Ectodermal cell (in vitro differentiated cells): ENCODE measurements around the gene MRPL20.
A peak's percentile ranks its signal among the peaks of the same experiment; 100 is the strongest.

ENCODE experiments used
- H3K27ac ChIP-seq: 2 replicates; pipeline ENCODE4 v1.7.0; 2013; ENCODE audit warnings: mild to moderate bottlenecking, low read depth, low read length; ENCODE audit not compliant: insufficient read depth, poor library complexity, severe bottlenecking
- H3K27me3 ChIP-seq: 2 replicates; pipeline ENCODE4 v1.7.0; 2013; ENCODE audit warnings: mild to moderate bottlenecking, low read length; ENCODE audit not compliant: insufficient read depth, control insufficient read depth, poor library complexity, severe bottlenecking
- H3K36me3 ChIP-seq: one replicate; pipeline ENCODE4 v1.7.0; 2013; ENCODE audit warnings: low read length; ENCODE audit not compliant: control insufficient read depth, insufficient read depth
- H3K4me1 ChIP-seq: one replicate; pipeline ENCODE4 v1.7.0; 2013; ENCODE audit warnings: low read length; ENCODE audit not compliant: control insufficient read depth, insufficient read depth
- H3K4me3 ChIP-seq: 2 replicates; pipeline ENCODE4 v1.7.0; 2013; ENCODE audit warnings: low read depth, low read length, control low read depth; ENCODE audit not compliant: insufficient read depth
- H3K9me3 ChIP-seq: 2 replicates; pipeline ENCODE4 v1.7.0; 2013; ENCODE audit warnings: mild to moderate bottlenecking, low read length, moderate library complexity; ENCODE audit not compliant: control insufficient read depth
- WGBS, 2 experiments: methylation state at CpG; one replicate each; pipeline ENCODE4 v1.1.7; 2013; ENCODE audit warnings: missing lambda C conversion rate in 2 of 2; 5-methylcytosine and 5-hydroxymethylcytosine counted together

MRPL20 gene

DNA sequence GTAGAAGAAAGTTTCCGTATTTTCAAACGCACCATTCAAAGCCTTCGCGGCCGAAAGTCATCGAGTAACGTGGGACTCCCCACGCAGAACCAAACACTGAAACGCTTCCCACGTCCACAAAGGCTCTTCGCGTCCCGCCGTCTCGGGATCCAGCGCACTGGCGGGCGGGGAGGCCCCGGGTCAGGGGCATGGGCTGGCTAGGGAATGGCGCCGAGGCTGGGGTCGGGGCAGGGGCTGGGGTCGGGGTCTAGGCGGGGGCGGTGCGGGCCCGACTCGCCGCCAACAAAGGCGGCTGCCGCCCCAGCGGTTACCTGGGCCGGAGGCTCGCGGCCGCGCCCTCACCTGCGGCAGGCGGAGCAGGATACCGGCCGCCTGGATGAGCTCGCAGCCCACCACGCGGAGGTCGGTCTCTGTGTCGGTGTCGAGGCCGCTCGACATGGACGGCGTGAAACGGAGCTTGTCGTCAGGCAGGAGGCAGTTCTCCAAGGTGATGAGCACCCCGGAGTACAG is 8.4 kb downstream of the MRPL20 start:
- Histone ChIP-seq H3K9me3 (no peaks in the 10 kb centered on the region), H3K27ac (peak overlapping the region; percentile 11), H3K4me3 (peak overlapping the region; percentile 100), H3K36me3 (peaks cover 25% of the 10 kb centered on the region), H3K4me1 (peaks cover 14% of the 10 kb centered on the region), H3K27me3 (no peaks in the 10 kb centered on the region)
- 1% methylated on average over 54 of the region's 54 CpGs for WGBS, 2 experiments

DNA sequence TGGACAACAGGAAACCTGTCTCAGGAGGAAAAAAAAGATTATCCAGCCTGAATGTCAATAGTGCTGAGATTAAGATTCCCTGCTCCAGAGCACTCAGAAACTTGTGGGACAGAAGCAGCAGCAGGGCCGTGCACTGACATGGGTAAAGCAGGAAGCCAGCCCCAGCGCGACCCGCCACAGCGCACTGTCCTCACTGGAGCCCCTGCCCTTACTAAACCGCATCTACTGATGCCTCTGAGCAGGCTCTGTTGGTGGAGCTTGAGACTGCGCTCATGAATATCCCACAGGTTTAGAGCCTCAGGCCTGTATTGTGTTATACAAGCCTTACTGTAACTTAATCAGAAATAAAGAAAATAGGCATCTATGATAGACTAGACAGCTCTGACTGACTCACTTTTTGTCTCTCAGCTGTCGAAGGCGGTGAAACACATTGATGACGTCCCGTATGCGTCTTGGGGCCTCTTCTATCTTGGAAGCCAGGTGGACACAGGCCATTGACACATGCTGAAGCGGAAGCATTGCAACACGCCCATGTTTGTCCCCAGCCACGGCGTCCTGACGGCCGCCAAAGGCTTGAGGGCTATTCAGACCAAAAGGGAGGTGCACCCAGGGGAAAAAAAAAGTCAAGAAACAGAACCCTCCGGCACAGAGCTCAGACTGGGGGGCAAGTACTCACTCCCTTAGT is 9.1 kb downstream of the MRPL20 start:
- no peaks in the 10 kb centered on the region for H3K27me3 ChIP-seq
- no peak overlapping the region for H3K27ac ChIP-seq
- H3K36me3 ChIP-seq, result peaks cover 28% of the 10 kb centered on the region
- peak overlapping the region; percentile 100 for H3K4me3 ChIP-seq
- peaks cover 14% of the 10 kb centered on the region for H3K4me1 ChIP-seq
- 74 to 79% methylated on average over 19 of the region's 19 CpGs for WGBS, 2 experiments
- no peaks in the 10 kb centered on the region for H3K9me3 ChIP-seq

DNA sequence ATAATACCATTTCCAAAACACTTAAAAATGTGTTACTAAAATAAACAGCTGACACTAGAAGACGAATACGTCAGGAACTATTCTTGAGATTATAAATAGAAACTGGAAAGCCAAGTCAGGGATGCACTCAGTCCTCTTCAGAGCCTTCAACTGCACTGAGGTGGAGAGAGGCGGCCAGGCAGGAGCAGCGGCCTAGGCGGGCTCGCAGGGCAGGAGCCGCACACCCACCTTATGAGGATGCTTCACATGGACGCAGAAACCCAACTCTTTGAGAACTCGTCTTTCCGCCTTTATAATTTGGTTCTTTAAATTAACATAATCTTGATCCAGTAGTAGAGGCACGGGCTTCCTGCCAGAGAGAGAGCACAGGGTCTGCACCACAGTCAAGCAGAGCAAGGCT is 11.9 kb downstream of the MRPL20 start:
- Histone ChIP-seq H3K9me3 (no peaks in the 10 kb centered on the region), H3K27me3 (no peaks in the 10 kb centered on the region), H3K4me1 (peaks cover 8% of the 10 kb centered on the region), H3K4me3 (no peak overlapping the region), H3K36me3 (peaks cover 56% of the 10 kb centered on the region), H3K27ac (no peak overlapping the region)
- WGBS, 2 experiments, result 96 to 97% methylated on average over 11 of the region's 11 CpGs

DNA sequence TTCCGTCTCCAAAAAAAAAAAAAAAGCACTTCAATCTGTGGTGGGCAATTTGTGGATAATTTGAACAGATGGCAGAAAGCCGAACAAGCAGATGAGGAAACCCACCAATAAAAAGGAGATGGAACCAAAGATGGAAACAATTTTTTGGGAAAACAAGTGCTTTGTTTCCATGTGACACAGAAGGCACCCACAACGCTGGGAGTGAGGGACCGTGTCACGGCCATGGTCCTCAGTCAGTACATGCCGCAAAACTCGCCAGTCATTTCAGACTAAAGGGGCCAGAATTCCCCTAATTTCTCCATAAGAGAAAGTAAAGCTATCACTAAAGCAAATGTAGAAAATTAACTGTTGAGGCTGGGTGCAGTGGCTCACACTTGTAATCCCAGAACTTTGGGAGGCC is 13.0 kb downstream of the MRPL20 start:
- H3K36me3 ChIP-seq, result peaks cover 63% of the 10 kb centered on the region
- H3K27me3 ChIP-seq, result no peaks in the 10 kb centered on the region
- H3K4me3 ChIP-seq, result no peak overlapping the region
- H3K4me1 ChIP-seq, result peaks cover 7% of the 10 kb centered on the region
- H3K27ac ChIP-seq, result no peak overlapping the region
- 94 to 98% methylated on average over 7 of the region's 7 CpGs for WGBS, 2 experiments
- H3K9me3 ChIP-seq, result no peaks in the 10 kb centered on the region

DNA sequence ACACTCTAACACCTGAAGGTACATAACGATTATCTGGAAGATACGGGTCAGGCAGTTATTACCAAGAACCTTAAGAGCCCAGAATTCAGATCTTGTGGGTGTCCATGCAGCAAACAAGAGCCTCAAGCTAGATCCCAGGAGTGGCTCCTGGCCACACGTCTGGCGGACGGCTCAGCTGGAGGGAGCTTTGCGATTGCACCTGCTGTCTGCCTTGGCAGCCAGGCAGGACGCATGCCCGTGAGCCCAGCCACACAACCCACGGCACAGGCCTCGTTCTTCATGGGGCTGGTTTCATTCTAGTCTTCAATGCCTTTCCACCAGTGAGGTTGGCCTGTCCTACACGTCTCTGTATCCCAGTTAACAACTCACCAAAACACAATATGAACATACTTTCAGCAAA is 13.7 kb downstream of the MRPL20 start:
- peaks cover 7% of the 10 kb centered on the region for H3K4me1 ChIP-seq
- WGBS, 2 experiments, result 95 to 96% methylated on average over 11 of the region's 11 CpGs
- H3K27me3 ChIP-seq, result no peaks in the 10 kb centered on the region
- H3K36me3 ChIP-seq, result peaks cover 66% of the 10 kb centered on the region
- no peak overlapping the region for H3K27ac ChIP-seq
- H3K9me3 ChIP-seq, result no peaks in the 10 kb centered on the region
- no peak overlapping the region for H3K4me3 ChIP-seq

DNA sequence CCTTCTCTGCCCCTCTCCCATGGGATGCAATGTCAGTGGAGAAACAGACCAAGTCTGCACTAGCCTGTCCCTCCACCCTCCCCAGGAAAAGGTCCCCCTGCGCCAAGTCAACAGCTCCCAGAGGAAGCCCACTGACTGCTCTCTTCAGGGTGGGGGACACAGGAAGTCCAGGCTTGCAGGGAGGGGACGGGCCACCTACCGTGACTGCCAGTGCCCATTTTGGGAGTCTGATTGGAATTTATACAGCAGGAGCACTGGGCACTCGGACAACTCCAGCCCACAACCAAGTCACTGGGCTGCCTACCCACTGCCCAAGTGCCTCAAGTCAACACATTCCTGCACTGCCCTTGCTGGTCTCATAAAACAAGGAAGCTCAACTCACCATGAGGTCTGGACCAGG is 14.1 kb downstream of the MRPL20 start:
- no peak overlapping the region for H3K27ac ChIP-seq
- no peaks in the 10 kb centered on the region for H3K27me3 ChIP-seq
- WGBS, 2 experiments, result 95 to 96% methylated on average over 4 of the region's 4 CpGs
- peaks cover 7% of the 10 kb centered on the region for H3K4me1 ChIP-seq
- peaks cover 70% of the 10 kb centered on the region for H3K36me3 ChIP-seq
- H3K9me3 ChIP-seq, result no peaks in the 10 kb centered on the region
- H3K4me3 ChIP-seq, result no peak overlapping the region

DNA sequence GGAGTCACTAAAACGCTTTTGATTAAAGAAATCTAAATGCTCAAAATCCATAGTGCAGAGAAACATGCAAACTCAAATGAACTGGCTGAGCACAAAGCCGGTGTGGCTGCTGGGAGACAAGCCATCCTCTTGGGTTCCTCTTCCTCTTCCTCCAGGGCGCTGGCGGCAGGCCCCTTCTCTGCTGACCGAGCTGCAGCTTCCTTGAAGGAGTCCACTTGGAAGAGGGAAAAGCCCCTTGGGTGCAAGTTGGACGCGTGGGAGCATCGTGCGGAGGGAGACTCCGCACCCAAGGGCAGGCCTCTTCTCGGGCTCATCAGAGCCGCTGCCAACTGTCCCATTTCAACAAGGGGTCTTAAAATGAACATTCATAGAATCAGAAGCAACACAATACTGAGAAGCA is 15.9 kb downstream of the MRPL20 start:
- H3K4me3 ChIP-seq, result no peak overlapping the region
- H3K27ac ChIP-seq, result no peak overlapping the region
- 93 to 95% methylated on average over 12 of the region's 12 CpGs for WGBS, 2 experiments
- H3K36me3 ChIP-seq, result peaks cover 75% of the 10 kb centered on the region
- H3K9me3 ChIP-seq, result no peaks in the 10 kb centered on the region
- H3K4me1 ChIP-seq, result no peaks in the 10 kb centered on the region
- no peaks in the 10 kb centered on the region for H3K27me3 ChIP-seq

DNA sequence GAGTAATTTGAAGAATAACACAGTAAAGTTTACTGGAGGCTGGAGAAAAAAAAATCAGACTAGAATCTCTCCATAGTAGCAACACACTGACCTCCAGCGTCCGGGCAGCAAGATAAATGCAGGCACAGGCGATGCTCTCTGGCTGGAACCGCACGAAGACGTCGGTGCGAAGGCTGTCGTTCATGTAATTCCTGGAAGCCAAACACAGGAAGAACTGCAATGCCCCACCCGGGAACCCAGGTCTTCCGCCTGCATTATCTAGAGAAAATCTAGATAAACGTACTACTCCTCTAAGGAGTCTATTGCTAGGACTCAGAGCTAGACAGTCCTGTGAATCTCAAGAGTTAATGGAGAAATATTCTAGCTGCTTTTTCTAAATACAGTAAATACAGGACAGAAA is 16.4 kb downstream of the MRPL20 start:
- Histone ChIP-seq H3K9me3 (no peaks in the 10 kb centered on the region), H3K36me3 (peaks cover 80% of the 10 kb centered on the region), H3K4me1 (no peaks in the 10 kb centered on the region), H3K4me3 (no peak overlapping the region), H3K27me3 (no peaks in the 10 kb centered on the region), H3K27ac (no peak overlapping the region)
- 96% methylated on average over 12 of the region's 12 CpGs for WGBS, 2 experiments

DNA sequence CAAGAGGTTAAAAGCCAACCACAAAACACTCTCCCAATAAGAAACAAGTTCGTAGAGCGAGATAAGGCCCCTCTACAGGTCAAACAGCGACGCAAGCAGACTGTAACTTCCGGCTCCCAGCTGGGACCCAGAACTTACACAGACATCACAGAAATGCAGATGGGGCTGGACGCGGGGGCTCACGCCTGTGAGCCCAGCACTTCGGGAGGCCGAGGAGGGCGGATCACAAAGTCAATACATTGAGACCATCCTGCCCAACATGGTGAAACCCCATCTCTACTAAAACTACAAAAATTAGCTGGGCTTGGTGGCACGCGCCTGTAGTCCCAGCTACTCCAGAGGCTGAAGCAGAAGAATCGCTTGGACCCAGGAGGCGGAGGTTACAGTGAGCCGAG is 19.0 kb downstream of the MRPL20 start:
- H3K4me1 ChIP-seq, result no peaks in the 10 kb centered on the region
- H3K36me3 ChIP-seq, result peaks cover 68% of the 10 kb centered on the region
- 94% methylated on average over 16 of the region's 16 CpGs for WGBS, 2 experiments
- H3K4me3 ChIP-seq, result no peak overlapping the region
- no peaks in the 10 kb centered on the region for H3K27me3 ChIP-seq
- no peak overlapping the region for H3K27ac ChIP-seq
- no peaks in the 10 kb centered on the region for H3K9me3 ChIP-seq

DNA sequence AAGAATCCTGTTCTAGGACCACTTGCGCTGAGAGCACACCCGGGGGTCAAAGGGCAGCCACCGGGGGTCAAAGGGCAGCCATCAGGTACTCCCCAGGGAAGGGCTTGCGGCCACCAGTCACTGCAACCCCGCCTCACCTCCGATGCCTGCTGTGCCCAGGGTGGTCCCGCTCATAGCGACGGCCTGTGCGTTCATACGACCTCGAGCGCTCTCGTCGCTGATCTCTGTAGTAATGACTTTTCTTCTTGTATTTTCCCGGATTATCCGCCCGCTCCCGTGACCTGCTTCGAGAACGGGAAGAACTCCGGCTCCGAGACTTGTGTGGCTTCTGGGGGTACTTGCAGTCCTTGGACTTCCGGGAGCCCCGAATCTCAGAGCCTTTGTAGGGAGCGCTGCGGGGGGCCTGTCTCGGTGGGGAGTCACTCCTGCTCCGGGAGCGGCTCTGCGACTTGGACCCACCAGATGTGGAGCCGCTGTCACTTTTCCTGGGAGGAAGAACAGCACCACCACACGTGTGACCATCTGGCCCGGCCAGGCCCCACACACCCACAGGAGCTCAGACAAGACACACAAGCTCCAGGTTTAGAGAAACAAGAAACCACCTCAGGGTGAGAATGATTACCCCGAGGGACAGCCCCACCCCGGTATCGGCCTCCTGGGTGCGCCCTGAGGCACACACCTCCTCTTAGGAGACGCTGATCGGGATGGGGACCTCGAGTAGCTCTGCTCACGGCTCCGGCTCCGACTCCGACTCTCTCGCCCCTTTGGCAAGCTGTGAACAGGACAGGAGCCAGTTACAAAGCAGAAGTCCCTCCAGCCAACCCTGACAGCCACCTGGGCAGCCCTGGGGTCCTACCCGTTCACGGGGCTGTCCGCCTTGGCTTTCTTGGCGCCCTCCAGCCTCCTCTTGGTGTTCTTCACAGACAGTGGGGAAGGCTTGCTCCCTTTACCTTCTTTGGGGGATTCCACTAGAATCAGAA is 19.7 kb downstream of the MRPL20 start:
- no peaks in the 10 kb centered on the region for H3K4me1 ChIP-seq
- WGBS, 2 experiments, result 96 to 97% methylated on average over 50 of the region's 50 CpGs
- no peak overlapping the region for H3K27ac ChIP-seq
- H3K4me3 ChIP-seq, result no peak overlapping the region
- no peaks in the 10 kb centered on the region for H3K9me3 ChIP-seq
- no peaks in the 10 kb centered on the region for H3K27me3 ChIP-seq
- H3K36me3 ChIP-seq, result peaks cover 61% of the 10 kb centered on the region
